ENCODE measurements around the gene FBXL15.

FBXL15 gene

DNA sequence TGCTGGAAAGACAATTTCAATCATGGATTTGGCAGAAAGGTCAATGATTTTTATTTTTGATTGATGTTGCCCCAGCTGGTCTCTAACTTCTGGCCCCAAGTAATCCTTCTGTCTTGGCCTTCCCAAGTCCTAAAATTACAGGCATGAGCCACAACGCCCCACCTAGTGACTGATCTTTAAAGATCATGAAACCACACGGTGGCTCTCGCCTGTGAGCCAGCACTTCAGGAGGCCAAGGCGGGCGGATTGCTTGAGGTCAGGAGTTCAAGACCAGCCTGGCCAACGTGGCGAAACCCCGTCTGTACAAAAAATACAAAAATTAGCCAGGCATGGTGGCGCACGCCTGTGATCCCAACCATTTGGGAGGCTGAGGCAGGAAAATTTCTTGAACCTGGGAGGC is 43.3 kb downstream of the FBXL15 start:
- H3K79me2 ChIP-seq (ENCODE audit: low read length), result no peaks in the 10 kb centered on the region
- H3K4me2 ChIP-seq (ENCODE audit: low read depth, low read length), result no peak overlapping the region
- TF ChIP-seq EZH2 (optimal IDR thresholded peaks at IDR 0.05; ENCODE audit: low read depth, low read length), result no peak
- no peak for TF ChIP-seq EZH2phosphoT487 (IDR thresholded peaks at IDR 0.05; ENCODE audit: low read length)
- TF ChIP-seq, protein P1, sequence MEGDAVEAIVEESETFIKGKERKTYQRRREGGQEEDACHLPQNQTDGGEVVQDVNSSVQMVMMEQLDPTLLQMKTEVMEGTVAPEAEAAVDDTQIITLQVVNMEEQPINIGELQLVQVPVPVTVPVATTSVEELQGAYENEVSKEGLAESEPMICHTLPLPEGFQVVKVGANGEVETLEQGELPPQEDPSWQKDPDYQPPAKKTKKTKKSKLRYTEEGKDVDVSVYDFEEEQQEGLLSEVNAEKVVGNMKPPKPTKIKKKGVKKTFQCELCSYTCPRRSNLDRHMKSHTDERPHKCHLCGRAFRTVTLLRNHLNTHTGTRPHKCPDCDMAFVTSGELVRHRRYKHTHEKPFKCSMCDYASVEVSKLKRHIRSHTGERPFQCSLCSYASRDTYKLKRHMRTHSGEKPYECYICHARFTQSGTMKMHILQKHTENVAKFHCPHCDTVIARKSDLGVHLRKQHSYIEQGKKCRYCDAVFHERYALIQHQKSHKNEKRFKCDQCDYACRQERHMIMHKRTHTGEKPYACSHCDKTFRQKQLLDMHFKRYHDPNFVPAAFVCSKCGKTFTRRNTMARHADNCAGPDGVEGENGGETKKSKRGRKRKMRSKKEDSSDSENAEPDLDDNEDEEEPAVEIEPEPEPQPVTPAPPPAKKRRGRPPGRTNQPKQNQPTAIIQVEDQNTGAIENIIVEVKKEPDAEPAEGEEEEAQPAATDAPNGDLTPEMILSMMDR (IDR thresholded peaks at IDR 0.05; ENCODE audit: low read length), result no peak
- H3K9ac ChIP-seq (ENCODE audit: low read length), result no peak overlapping the region
- H4K20me1 ChIP-seq (ENCODE audit: insufficient read depth, low read length), result no peaks in the 10 kb centered on the region
- H3K9me2 ChIP-seq (replicated peaks; ENCODE audit: insufficient read depth, low read length), result no peaks in the 10 kb centered on the region
- H3K36me3 ChIP-seq (replicated peaks; ENCODE audit: insufficient read depth, low read length), result no peaks in the 10 kb centered on the region
- no peaks in the 10 kb centered on the region for H3F3A ChIP-seq (ENCODE audit: insufficient read depth, low read length)
- DNase-seq, result no peak
- no peak overlapping the region for H3K4me3 ChIP-seq (ENCODE audit: low read length)
- H3K27me3 ChIP-seq (replicated peaks; ENCODE audit: insufficient read depth, low read length), result no peaks in the 10 kb centered on the region
- no peaks in the 10 kb centered on the region for H3K9me3 ChIP-seq (replicated peaks; ENCODE audit: insufficient read depth, low read length)
- H2AFZ ChIP-seq (ENCODE audit: low read length), result no peak overlapping the region
- H3K27ac ChIP-seq (ENCODE audit: low read length), result no peak overlapping the region
- peaks cover 14% of the 10 kb centered on the region for H3K4me1 ChIP-seq (ENCODE audit: low read length)

DNA sequence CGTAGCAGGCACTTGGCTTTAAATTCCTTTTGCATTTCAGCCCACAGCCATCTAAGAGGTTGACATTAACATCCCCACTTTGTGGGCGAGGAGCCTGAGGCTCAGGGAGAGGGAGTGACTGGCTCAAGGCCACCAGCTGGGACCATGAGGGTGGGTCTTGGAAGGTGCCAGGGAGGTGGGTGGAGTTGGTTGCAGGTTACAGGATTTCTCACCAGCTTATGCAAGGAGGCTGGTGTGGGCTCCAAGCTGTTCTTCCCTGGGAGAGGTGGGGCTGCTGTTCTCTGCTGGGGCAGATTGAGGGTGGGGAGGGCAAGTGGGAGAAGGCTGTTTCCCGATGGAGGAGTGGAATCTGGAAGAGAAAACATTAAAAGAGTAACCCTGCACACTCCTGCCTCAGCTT is 44.8 kb downstream of the FBXL15 start:
- Histone ChIP-seq H3K79me2 (ENCODE audit: low read length) (no peaks in the 10 kb centered on the region), H3K27me3 (replicated peaks; ENCODE audit: insufficient read depth, low read length) (no peaks in the 10 kb centered on the region), H3K9me2 (replicated peaks; ENCODE audit: insufficient read depth, low read length) (no peaks in the 10 kb centered on the region), H2AFZ (ENCODE audit: low read length) (no peak overlapping the region), H3K4me2 (ENCODE audit: low read depth, low read length) (no peak overlapping the region), H3K9me3 (replicated peaks; ENCODE audit: insufficient read depth, low read length) (no peaks in the 10 kb centered on the region), H3K4me3 (ENCODE audit: low read length) (no peak overlapping the region), H3F3A (ENCODE audit: insufficient read depth, low read length) (no peaks in the 10 kb centered on the region), H3K36me3 (replicated peaks; ENCODE audit: insufficient read depth, low read length) (no peaks in the 10 kb centered on the region), H4K20me1 (ENCODE audit: insufficient read depth, low read length) (no peaks in the 10 kb centered on the region), H3K27ac (ENCODE audit: low read length) (no peak overlapping the region), H3K4me1 (ENCODE audit: low read length) (peaks cover 11% of the 10 kb centered on the region), H3K9ac (ENCODE audit: low read length) (no peak overlapping the region)
- no peak for TF ChIP-seq EZH2phosphoT487 (IDR thresholded peaks at IDR 0.05; ENCODE audit: low read length)
- TF ChIP-seq, protein P1 (IDR thresholded peaks at IDR 0.05; ENCODE audit: low read length), result no peak
- no peak for TF ChIP-seq EZH2 (optimal IDR thresholded peaks at IDR 0.05; ENCODE audit: low read depth, low read length)
- no peak for DNase-seq

DNA sequence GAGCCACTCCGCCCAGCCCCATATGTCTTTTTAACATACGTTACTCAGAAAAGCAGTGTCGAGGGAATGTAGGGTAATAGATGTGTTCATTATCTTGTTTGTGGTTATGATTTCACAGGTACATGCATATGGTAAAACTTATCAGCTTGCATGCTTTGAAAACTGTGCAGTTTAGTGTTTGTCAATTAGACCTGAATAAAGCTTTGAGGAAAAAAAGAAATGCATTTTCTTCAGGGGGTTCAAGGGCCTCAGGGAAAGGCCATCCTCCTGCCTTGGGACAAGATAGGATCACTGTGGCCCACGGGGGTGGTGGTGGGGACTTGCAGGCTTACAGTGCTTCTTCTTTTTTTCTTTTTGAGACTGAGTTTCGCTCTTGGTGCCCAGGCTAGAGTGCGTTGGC is 46.7 kb downstream of the FBXL15 start:
- Histone ChIP-seq H2AFZ (ENCODE audit: low read length) (no peak overlapping the region), H3K27me3 (replicated peaks; ENCODE audit: insufficient read depth, low read length) (no peaks in the 10 kb centered on the region), H3F3A (ENCODE audit: insufficient read depth, low read length) (no peaks in the 10 kb centered on the region), H3K4me2 (ENCODE audit: low read depth, low read length) (no peak overlapping the region), H3K9me3 (replicated peaks; ENCODE audit: insufficient read depth, low read length) (no peaks in the 10 kb centered on the region), H3K9me2 (replicated peaks; ENCODE audit: insufficient read depth, low read length) (no peaks in the 10 kb centered on the region), H3K79me2 (ENCODE audit: low read length) (no peaks in the 10 kb centered on the region), H3K9ac (ENCODE audit: low read length) (no peak overlapping the region), H3K4me1 (ENCODE audit: low read length) (no peaks in the 10 kb centered on the region), H3K4me3 (ENCODE audit: low read length) (no peak overlapping the region), H3K27ac (ENCODE audit: low read length) (no peak overlapping the region), H4K20me1 (ENCODE audit: insufficient read depth, low read length) (no peaks in the 10 kb centered on the region), H3K36me3 (replicated peaks; ENCODE audit: insufficient read depth, low read length) (no peaks in the 10 kb centered on the region)
- TF ChIP-seq EZH2 (optimal IDR thresholded peaks at IDR 0.05; ENCODE audit: low read depth, low read length) (no peak), EZH2phosphoT487 (IDR thresholded peaks at IDR 0.05; ENCODE audit: low read length) (no peak)
- TF ChIP-seq, protein P1 (IDR thresholded peaks at IDR 0.05; ENCODE audit: low read length), result no peak
- DNase-seq, result no peak
